Neural cell (in vitro differentiated cells): ENCODE results near the gene SCYL3.

ENCODE experiments used
- EP300 ChIP-seq: fragments of 450-650 bp; conservative IDR thresholded peaks from 2 replicates; pipeline ENCODE4 v1.6.1; 2014; ENCODE audit warnings: antibody characterized with exemption, mild to moderate bottlenecking, moderate library complexity; ENCODE audit not compliant: poor library complexity, severe bottlenecking
- MXI1 ChIP-seq: fragments of 450-650 bp; conservative IDR thresholded peaks from 2 replicates; pipeline ENCODE4 v1.6.1; 2014; ENCODE audit warnings: antibody characterized with exemption, mild to moderate bottlenecking; ENCODE audit not compliant: poor library complexity, severe bottlenecking
- POLR2AphosphoS5 ChIP-seq: IDR thresholded peaks from 2 replicates; pipeline ENCODE4 v1.6.1; 2012
- SMC3 ChIP-seq: fragments of 450-650 bp; conservative IDR thresholded peaks from 2 replicates; pipeline ENCODE4 v1.6.1; 2014; ENCODE audit warnings: antibody characterized with exemption, mild to moderate bottlenecking, moderate library complexity; ENCODE audit not compliant: poor library complexity
- TAF1 ChIP-seq: IDR thresholded peaks from 2 replicates; pipeline ENCODE4 v1.6.1; 2012; ENCODE audit warnings: low read depth
- TF ChIP-seq, protein P1 (sequence below): fragments of 450-650 bp; IDR thresholded peaks from 2 replicates; pipeline ENCODE4 v1.5.1; 2014; ENCODE audit warnings: antibody characterized with exemption, mild to moderate bottlenecking, moderate library complexity; ENCODE audit not compliant: poor library complexity, severe bottlenecking
- TF ChIP-seq, protein P2 (sequence below): IDR thresholded peaks from 2 replicates; pipeline ENCODE4 v1.6.1; 2012; ENCODE audit warnings: borderline replicate concordance

DNA sequence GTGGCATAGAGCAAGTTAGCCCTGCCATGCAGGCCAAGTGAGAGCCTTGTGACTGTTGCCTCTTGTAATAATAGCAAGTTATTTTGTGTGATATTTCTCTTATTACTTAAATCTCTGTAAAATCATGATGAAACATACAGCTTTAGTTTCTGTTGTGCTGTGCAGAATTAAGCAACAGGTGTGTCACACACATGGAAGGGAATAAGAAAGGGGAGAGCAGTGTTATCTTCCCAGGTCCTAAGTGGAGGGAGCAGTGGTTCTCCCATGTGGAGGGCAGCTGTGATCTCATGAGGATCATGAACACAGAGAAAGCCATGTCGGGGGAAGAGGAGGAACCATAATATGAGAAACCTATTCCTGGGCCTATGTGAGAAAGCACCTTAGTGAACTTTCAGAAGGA is 25.2 kb upstream of the SCYL3 start:
- TF ChIP-seq, protein P1, sequence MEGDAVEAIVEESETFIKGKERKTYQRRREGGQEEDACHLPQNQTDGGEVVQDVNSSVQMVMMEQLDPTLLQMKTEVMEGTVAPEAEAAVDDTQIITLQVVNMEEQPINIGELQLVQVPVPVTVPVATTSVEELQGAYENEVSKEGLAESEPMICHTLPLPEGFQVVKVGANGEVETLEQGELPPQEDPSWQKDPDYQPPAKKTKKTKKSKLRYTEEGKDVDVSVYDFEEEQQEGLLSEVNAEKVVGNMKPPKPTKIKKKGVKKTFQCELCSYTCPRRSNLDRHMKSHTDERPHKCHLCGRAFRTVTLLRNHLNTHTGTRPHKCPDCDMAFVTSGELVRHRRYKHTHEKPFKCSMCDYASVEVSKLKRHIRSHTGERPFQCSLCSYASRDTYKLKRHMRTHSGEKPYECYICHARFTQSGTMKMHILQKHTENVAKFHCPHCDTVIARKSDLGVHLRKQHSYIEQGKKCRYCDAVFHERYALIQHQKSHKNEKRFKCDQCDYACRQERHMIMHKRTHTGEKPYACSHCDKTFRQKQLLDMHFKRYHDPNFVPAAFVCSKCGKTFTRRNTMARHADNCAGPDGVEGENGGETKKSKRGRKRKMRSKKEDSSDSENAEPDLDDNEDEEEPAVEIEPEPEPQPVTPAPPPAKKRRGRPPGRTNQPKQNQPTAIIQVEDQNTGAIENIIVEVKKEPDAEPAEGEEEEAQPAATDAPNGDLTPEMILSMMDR = no peak
- TF ChIP-seq SMC3 = no peak
- TF ChIP-seq, protein P2, sequence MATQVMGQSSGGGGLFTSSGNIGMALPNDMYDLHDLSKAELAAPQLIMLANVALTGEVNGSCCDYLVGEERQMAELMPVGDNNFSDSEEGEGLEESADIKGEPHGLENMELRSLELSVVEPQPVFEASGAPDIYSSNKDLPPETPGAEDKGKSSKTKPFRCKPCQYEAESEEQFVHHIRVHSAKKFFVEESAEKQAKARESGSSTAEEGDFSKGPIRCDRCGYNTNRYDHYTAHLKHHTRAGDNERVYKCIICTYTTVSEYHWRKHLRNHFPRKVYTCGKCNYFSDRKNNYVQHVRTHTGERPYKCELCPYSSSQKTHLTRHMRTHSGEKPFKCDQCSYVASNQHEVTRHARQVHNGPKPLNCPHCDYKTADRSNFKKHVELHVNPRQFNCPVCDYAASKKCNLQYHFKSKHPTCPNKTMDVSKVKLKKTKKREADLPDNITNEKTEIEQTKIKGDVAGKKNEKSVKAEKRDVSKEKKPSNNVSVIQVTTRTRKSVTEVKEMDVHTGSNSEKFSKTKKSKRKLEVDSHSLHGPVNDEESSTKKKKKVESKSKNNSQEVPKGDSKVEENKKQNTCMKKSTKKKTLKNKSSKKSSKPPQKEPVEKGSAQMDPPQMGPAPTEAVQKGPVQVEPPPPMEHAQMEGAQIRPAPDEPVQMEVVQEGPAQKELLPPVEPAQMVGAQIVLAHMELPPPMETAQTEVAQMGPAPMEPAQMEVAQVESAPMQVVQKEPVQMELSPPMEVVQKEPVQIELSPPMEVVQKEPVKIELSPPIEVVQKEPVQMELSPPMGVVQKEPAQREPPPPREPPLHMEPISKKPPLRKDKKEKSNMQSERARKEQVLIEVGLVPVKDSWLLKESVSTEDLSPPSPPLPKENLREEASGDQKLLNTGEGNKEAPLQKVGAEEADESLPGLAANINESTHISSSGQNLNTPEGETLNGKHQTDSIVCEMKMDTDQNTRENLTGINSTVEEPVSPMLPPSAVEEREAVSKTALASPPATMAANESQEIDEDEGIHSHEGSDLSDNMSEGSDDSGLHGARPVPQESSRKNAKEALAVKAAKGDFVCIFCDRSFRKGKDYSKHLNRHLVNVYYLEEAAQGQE = no peak
- TF ChIP-seq POLR2AphosphoS5 = no peak
- no peak for TF ChIP-seq MXI1
- no peak for TF ChIP-seq TAF1
- no peak for TF ChIP-seq EP300
